ENCODE results near the gene RXRB.
"Not testable (repeated sequence)": the region's sequence is repeated elsewhere in the genome, so short reads cannot be mapped to it uniquely, and the experiment has no call there.

Gene RXRB

DNA sequence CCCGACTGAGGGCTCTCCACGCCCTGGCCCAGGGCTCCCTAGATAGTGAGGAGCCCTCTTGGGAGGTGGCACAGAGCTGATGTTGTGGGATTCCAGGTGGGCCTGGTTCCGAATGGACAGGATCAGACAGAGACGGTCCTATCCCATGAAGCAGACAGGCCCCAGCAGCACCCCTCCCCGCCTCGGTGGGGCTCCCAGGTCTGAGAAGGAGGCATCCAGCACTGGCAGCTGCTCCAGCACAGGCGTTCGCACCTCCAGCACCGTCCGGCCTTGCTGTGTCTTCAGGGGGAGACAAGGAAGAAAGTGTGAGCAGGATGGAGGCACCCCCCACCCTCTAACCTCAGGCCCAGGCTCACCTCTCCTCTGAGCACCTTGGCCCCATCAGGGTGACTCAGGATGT lies 36.9 kb downstream of the RXRB start:
- no peak for DNase-seq (ENCODE audit: low spot score)

DNA sequence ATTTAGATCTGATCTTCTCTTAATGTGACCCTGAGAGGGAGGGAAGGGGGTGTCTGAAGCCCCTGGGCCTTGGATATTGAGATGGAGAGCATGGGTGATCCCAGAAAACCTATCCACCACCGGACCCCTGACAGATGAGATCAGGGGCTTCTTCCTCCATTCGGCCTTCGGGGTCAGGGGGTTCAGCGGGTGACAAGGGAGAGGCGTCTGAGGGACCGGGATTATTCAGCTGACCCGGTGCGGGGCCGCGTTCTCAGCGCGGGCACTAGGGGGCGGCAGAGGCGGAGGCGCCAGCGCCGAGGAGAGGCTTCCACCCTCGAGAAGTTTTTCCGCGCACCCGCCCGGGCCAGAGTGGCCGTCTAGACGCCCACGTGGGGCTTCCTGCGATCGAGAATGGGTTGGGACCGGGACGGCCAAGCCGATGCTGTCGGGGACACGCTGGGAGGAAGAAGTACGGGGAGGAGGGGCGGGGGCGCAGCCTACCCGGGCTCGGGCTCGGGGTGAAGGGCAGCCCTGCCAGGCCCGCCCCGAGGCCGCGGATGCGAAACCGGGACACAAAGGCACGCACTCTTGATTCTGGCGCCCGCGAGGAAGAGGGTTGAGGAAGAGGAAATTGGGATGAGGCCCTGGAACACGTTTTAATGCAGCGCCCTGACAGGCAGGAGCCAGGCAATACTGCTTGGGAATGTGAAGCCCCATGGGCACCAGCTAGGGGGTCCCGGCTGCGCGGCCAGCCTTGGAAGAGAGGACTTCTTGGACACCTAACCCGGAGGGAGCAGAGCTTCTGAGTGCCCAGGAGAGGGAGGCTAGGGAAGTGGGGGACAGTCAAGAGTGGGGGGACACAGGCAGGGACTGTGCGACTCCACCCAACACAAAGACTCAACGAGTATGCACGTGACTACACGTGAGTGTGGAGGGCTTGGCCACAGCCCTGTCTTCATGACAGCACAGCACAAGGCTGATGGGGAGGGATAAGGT lies 38.8 kb downstream of the RXRB start:
- peak; percentile 87 for DNase-seq (ENCODE audit: low spot score)

DNA sequence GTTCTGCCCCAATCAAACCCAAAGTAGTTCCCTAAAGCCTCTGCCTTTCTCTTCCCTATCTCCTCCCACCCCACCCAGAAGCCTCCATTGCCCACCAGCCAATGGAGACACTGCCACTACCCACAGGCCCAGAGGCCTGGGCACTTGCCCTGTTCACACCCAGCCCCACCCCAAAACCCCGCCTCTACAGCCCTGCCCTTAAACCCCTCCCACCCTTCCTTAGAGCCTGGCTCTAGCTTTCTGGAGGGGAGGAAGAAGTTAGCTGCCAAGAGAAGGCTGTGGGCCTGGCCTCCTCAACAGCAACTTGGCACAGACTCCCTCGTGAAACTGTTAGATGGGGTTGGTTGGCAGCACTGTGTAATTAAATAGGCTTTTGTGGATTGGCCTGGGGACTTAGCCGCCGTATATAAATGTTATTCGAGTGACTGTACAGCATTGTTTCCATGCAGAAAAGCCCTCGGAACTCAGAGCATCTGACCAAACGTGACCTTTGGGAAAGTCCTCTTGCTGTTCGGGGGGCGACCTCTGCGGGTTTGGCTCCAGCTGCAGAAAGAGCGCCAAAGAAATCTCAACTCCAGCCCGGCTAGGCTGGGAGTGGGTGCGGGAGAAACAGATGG lies 39.6 kb downstream of the RXRB start:
- DNase-seq (ENCODE audit: low spot score) = no peak

DNA sequence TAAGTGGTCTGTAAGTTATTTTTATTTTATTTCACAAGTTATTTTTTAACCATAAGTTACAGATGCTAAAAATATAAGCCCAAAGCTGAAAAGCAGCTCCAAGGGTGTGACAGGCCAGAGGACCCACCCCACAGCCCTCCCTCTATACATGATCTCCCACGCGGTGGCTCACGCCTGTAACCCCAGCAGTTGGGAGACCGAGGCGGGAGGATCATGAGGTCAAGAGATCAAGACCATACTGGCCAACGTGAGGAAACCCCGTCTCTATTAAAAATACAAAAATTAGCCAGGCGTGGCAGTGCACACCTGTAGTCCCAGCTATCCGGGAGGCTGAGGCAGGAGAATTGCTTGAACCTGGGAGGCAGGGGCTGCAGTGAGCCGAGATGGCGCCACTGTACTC lies 40.4 kb downstream of the RXRB start:
- DNase-seq (ENCODE audit: low spot score) = no peak

DNA sequence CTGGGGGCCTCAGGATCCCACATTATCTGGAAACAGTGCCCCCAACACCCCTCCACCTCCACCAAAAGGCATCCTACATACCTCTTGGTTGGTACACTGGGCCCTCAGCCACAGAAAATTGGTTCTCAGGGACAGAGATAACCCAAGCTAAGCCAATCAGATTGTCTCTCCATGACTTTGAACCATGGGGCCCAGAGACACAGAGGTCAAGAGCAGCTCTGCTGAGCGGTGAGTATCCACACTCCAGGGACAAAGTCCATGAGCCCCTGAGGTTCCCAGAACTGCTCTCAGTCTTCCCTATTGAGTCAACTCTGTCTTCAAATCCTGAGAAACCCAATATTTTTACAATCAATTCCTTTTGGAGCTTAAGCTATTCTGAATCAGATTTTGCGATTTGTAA lies 43.5 kb downstream of the RXRB start:
- DNase-seq (ENCODE audit: low spot score) = no peak

DNA sequence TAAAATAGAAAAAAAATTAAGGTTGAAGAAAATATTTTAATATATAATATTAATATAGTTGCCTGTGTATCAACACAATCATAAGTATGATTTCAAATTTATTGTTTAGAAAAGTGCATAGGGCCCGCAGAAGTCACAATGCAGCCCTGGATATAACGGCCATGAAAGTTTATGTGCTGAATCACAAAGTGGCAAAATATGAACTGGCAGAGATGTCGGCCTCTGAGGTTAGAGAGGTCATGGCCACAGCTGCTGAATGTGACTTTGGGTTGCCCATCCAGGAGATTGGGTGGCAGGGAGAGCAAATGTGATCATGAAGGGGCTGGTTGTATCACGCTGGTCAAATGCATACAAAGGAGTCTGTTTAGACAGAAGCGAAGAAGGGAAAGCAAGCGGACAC lies 43.9 kb downstream of the RXRB start:
- DNase-seq (ENCODE audit: low spot score) = no peak

DNA sequence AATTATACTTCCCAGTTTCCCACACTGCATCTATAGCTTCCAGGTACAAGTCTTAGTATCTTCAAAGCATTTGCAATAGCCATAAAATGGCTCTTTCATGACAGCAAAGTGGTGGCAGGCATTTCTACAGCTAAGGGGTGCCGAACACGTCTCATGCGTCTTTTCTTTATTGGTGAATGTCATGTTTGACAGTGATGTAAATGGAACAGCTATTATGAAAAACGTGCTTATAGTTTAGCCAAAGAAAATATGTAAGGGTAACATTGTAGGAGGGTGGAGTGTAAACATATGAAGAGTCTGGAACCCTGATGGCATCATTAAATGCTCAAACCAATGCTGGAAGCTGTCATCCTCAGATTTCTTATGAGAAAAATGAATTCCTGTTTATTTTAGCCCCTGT lies 46.1 kb downstream of the RXRB start:
- DNase-seq (ENCODE audit: low spot score) = no peak

DNA sequence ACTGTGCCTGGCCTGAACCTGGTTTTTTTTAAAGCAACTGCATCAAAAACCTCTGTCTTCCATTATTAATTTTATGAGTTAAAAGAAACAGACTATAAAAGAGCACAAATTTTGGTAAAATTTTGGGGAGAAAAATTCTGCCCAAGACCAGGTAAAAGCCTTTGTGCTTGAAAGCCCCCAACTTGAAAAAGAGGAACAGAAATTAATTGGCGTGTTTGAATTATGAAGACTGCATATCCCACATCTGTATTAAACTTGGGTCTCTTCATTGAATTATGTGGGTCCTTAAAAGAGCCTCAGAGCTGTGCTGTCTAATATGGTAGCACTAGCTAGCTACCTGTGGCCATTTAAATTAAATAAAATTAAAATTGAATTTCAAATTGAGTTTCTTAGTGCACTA lies 49.4 kb downstream of the RXRB start:
- no peak for DNase-seq (ENCODE audit: low spot score)

DNA sequence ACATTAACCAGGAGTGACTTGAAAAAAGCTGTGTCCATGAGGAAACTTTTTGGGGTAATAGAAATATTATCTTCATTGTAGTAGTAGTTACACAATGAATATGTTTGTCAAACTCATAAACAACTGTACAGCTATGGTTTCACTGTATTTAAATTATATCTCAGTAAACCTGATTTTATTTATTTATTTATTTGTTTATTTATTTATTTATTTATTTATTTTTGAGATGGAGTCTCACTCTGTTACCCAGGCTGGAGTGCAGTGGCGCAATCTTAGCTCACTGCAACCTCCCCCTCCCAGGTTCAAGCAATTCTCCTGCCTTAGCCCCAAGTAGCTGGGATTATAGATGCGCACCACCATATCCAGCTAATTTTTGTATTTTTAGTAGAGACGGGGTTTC lies 49.9 kb downstream of the RXRB start:
- not testable (repeated sequence) for DNase-seq (ENCODE audit: low spot score)

DNA sequence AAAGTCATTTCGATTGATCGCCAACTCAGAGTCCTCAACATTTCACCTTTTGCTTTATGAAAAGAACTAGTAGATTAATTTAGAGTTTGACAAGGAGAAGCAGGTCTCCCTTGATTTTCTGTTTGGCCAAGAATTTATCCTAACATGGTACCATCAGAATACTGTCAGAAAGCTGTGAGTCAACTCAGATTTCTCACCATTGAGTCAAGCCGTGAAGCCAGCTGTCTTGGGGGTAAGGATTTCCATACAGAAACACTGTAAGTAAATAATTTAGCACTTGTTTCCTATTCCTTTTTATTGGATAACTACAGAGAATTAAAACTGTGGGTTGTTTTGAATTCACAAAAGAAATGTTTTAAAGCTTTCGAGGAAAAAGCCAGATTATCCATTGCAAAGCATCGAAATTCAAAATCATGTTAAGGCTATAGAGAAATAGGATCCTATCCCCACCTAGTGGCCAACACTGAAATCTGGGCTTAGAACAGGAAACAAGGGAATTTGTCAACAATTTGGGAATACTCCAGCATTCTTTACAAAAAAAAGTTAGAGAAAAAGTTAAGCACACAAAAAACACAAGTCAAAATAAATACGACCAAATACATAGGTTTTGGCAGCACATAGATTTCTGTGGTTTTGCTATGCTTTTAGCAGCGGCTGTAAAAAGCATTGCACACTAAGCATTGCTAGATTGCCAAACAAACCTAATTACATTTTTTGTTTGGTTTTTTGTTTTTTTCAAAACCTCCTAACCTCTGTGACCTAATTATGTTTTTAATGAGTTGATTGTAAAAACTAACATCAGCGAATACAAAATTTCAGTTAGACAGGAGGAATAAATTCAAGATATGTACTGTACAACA lies 52.4 kb downstream of the RXRB start:
- DNase-seq (ENCODE audit: low spot score) = no peak

DNA sequence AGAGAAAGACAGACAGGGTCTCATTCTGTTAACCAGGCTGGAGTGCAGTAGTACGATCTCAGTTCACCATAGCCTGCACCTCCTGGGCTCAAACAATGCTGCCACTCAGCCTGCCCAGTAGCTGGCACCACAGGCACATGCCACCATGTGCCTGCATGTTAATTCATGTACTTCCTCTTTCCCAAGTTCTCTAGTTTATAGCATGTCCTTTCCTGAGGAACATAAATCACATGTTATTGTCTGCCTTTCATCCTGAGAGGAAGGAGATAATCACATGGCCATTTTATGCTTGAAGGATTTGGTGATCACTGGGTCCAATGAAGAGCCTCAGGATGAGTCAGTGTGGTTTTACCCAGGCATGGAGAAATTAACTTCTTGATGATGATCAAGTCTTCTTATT lies 56.1 kb downstream of the RXRB start:
- DNase-seq (ENCODE audit: low spot score) = no peak
